H1 (cell line): ENCODE measurements around the gene GLIS2. TPM values are rescaled to one million over a fixed set of nuclear protein-coding genes. Genes with fewer than 3 reads are reported as not detected.

Experiments used
- CTCF ChIA-PET: fragments of 300-600 bp; sonication (Branson Sonifier 250); formaldehyde crosslinking; loops from one replicate; lab custom pipeline; 2021; ENCODE audit not compliant: partially characterized antibody; lab: Charles Lee
- POLR2A ChIA-PET: fragments of 300-600 bp; sonication (Branson Sonifier 250); formaldehyde crosslinking; loops from one replicate; lab custom pipeline; 2021; ENCODE audit warnings: inconsistent platforms; ENCODE audit not compliant: partially characterized antibody; lab: Charles Lee
- DNase-seq, 2 experiments: peaks; one replicate each; pipeline versions ENCODE4 v3.0.0 to v3.0.0-alpha.2; 2010 to 2022; ENCODE audit warnings: low spot score in 2 of 2, low read depth in 1 of 2, mixed read lengths in 1 of 2
- FAIRE-seq: peaks from 2 replicates; lab custom pipeline; 2011; peaks lifted over from hg19 to GRCh38; lab: Jason Lieb, UNC
- H2AFZ ChIP-seq: 2 replicates; pipeline ENCODE4 v1.8.1; 2012; ENCODE audit warnings: low read length, inconsistent platforms
- H2AK5ac ChIP-seq: 2 replicates; pipeline ENCODE4 v1.6.1; 2013; ENCODE audit warnings: low read depth, low read length
- H2BK120ac ChIP-seq: replicated peaks from 2 replicates; pipeline ENCODE3; 2013; ENCODE audit warnings: low read depth, low read length, inconsistent platforms
- H2BK12ac ChIP-seq: 2 replicates; pipeline ENCODE4 v1.6.1; 2013; ENCODE audit warnings: low read depth, low read length
- H2BK15ac ChIP-seq: 2 replicates; pipeline ENCODE4 v1.6.1; 2013; ENCODE audit warnings: low read length
- H2BK20ac ChIP-seq: 2 replicates; pipeline ENCODE4 v1.6.1; 2013; ENCODE audit warnings: low read length
- H2BK5ac ChIP-seq: 2 replicates; pipeline ENCODE4 v1.6.1; 2013; ENCODE audit warnings: low read depth, low read length
- H3K14ac ChIP-seq: 2 replicates; pipeline ENCODE4 v1.6.1; 2013; ENCODE audit warnings: inconsistent platforms; ENCODE audit not compliant: insufficient read length
- H3K18ac ChIP-seq: 2 replicates; pipeline ENCODE4 v1.6.1; 2013; ENCODE audit warnings: low read length; ENCODE audit errors: extremely low read depth
- H3K23ac ChIP-seq: 2 replicates; pipeline ENCODE4 v1.6.1; 2013; ENCODE audit warnings: inconsistent platforms; ENCODE audit not compliant: insufficient read length
- H3K23me2 ChIP-seq: 2 replicates; pipeline ENCODE4 v1.6.1; 2013; ENCODE audit warnings: low read depth, low read length
- H3K27ac ChIP-seq: 2 replicates; pipeline ENCODE4 v1.6.1; 2011; ENCODE audit warnings: low read depth, low read length, inconsistent platforms
- H3K27me3 ChIP-seq, 4 experiments: replicated peaks in 1 of 4; 1 replicate in 1 of 4; 2 replicates in 3 of 4; pipeline versions ENCODE4 v1.6.1 to v1.8.1; 2011 to 2013; ENCODE audit warnings: low read length in 3 of 4, mild to moderate bottlenecking in 3 of 4, inconsistent platforms in 2 of 4, mixed read lengths in 2 of 4, moderate library complexity in 1 of 4; ENCODE audit not compliant: control insufficient read depth in 3 of 4, insufficient read depth in 3 of 4; ENCODE audit errors: extremely low read depth in 1 of 4
- H3K36me3 ChIP-seq, 4 experiments: 2 replicates each; pipeline versions ENCODE4 v1.6.1 to v1.8.1; 2011 to 2013; ENCODE audit warnings: mild to moderate bottlenecking in 4 of 4, low read length in 3 of 4, moderate library complexity in 2 of 4, control low read depth in 1 of 4, inconsistent platforms in 1 of 4; ENCODE audit not compliant: insufficient read depth in 4 of 4, control insufficient read depth in 2 of 4
- H3K4ac ChIP-seq: replicated peaks from 2 replicates; pipeline ENCODE3; 2013; ENCODE audit warnings: low read length, low read depth, mixed read lengths, inconsistent platforms; ENCODE audit not compliant: insufficient read length
- H3K4me1 ChIP-seq, 4 experiments: replicated peaks in 1 of 4; 1 replicate in 1 of 4; 2 replicates in 3 of 4; pipeline versions ENCODE4 v1.6.1 to v1.8.1; 2011 to 2013; ENCODE audit warnings: low read length in 3 of 4, inconsistent platforms in 2 of 4, mixed read lengths in 1 of 4; ENCODE audit not compliant: insufficient read depth in 4 of 4, control insufficient read depth in 3 of 4
- H3K4me2 ChIP-seq, 2 experiments: 2 replicates each; pipeline versions ENCODE4 v1.6.1 to v1.8.1; 2011 to 2013; ENCODE audit warnings: low read depth in 2 of 2, low read length in 2 of 2, control low read depth in 1 of 2, inconsistent platforms in 1 of 2, mild to moderate bottlenecking in 1 of 2; ENCODE audit not compliant: insufficient read depth in 1 of 2
- H3K4me3 ChIP-seq, 4 experiments: fragments of 200-600, 300-600 bp in 1 of 4; sonication (generic), shearing (Covaris generic), sonication (Bioruptor Twin) in 1 of 4; 2 replicates each; pipeline versions ENCODE4 v1.5.1 to v1.8.1; 2011 to 2016; ENCODE audit warnings: low read length in 4 of 4, low read depth in 3 of 4, control low read depth in 2 of 4, inconsistent platforms in 2 of 4, mild to moderate bottlenecking in 2 of 4, mixed read lengths in 1 of 4, moderate library complexity in 1 of 4; ENCODE audit not compliant: insufficient read depth in 2 of 4; ENCODE audit errors: extremely low read depth in 1 of 4
- H3K56ac ChIP-seq: replicated peaks from 2 replicates; pipeline ENCODE3; 2013; ENCODE audit warnings: low read depth, mild to moderate bottlenecking, mixed read lengths, low read length, inconsistent platforms; ENCODE audit not compliant: insufficient read length
- H3K79me1 ChIP-seq: 2 replicates; pipeline ENCODE4 v1.6.1; 2013; ENCODE audit warnings: low read depth, low read length, control low read depth
- H3K79me2 ChIP-seq, 2 experiments: 2 replicates each; pipeline versions ENCODE4 v1.6.1 to v1.8.1; 2012 to 2013; ENCODE audit warnings: low read length in 2 of 2, mild to moderate bottlenecking in 2 of 2, inconsistent platforms in 1 of 2; ENCODE audit not compliant: insufficient read depth in 2 of 2, control insufficient read depth in 1 of 2
- H3K9ac ChIP-seq, 4 experiments: replicated peaks in 1 of 4; 1 replicate in 1 of 4; 2 replicates in 3 of 4; pipeline versions ENCODE4 v1.6.1 to v1.8.1; 2011 to 2013; ENCODE audit warnings: low read depth in 3 of 4, low read length in 3 of 4, control low read depth in 2 of 4, mild to moderate bottlenecking in 2 of 4, moderate library complexity in 2 of 4, inconsistent platforms in 1 of 4; ENCODE audit errors: extremely low read depth in 1 of 4
- H3K9me3 ChIP-seq, 2 experiments: 2 replicates each; pipeline versions ENCODE4 v1.6.1 to v1.8.1; 2012 to 2013; ENCODE audit warnings: mild to moderate bottlenecking in 2 of 2, moderate library complexity in 2 of 2, control low read depth in 1 of 2, inconsistent platforms in 1 of 2, low read depth in 1 of 2, low read length in 1 of 2, mixed read lengths in 1 of 2; ENCODE audit not compliant: insufficient read depth in 2 of 2
- H4K20me1 ChIP-seq, 2 experiments: replicated peaks in 1 of 2; 2 replicates each; pipeline versions ENCODE3 to v1.8.1; 2011 to 2013; ENCODE audit warnings: inconsistent platforms in 2 of 2, low read length in 2 of 2, mild to moderate bottlenecking in 1 of 2; ENCODE audit not compliant: insufficient read depth in 2 of 2, control insufficient read depth in 1 of 2
- H4K5ac ChIP-seq: 2 replicates; pipeline ENCODE4 v1.6.1; 2013; ENCODE audit warnings: low read length, low read depth, mixed read lengths, inconsistent platforms; ENCODE audit not compliant: insufficient read length
- H4K8ac ChIP-seq: 2 replicates; pipeline ENCODE4 v1.8.0; 2013; ENCODE audit warnings: mild to moderate bottlenecking, moderate library complexity, low read length, inconsistent platforms; ENCODE audit not compliant: insufficient read depth; ENCODE audit errors: extremely low read depth
- H4K91ac ChIP-seq: replicated peaks from 2 replicates; pipeline ENCODE3; 2013; ENCODE audit warnings: low read length, mixed read lengths, inconsistent platforms; ENCODE audit not compliant: insufficient read length
- EGR1 ChIP-seq: IDR thresholded peaks from 2 replicates; pipeline ENCODE4 v1.6.1; 2011; ENCODE audit warnings: low read depth, low read length, borderline replicate concordance
- MAX ChIP-seq: IDR thresholded peaks from 2 replicates; pipeline ENCODE4 v1.6.1; 2012; ENCODE audit warnings: inconsistent platforms
- POLR2AphosphoS5 ChIP-seq: IDR thresholded peaks from 2 replicates; pipeline ENCODE4 v1.6.1; 2011; ENCODE audit warnings: low read depth, low read length
- TEAD4 ChIP-seq: IDR thresholded peaks from 2 replicates; pipeline ENCODE4 v1.6.1; 2012; ENCODE audit warnings: low read depth, low read length, inconsistent platforms, mixed read lengths
- WGBS, 2 experiments: shearing (Covaris generic) in 1 of 2; methylation state at CpG; one replicate each; pipeline versions ENCODE4 v1.1.6 to v1.1.7; 2013 to 2015; ENCODE audit warnings: low lambda C conversion rate in 2 of 2, mixed read lengths in 2 of 2, inconsistent platforms in 1 of 2, low coverage in 1 of 2, missing lambda C conversion rate in 1 of 2; ENCODE audit not compliant: insufficient replicate concordance in 2 of 2, insufficient coverage in 1 of 2, insufficient read length in 1 of 2; ENCODE audit errors: extremely low coverage in 1 of 2, missing lambda C conversion rate in 1 of 2; 5-methylcytosine and 5-hydroxymethylcytosine counted together
- polyA plus RNA-seq, 7 experiments: library from polyadenylated mRNA; depleted of rRNA in 3 of 7; stranded (reverse) in 5 of 7; unstranded in 2 of 7; fragments of >200 nt in 5 of 7; fragments of 200-250 nt in 2 of 7; gene quantifications; 1 replicate in 5 of 7; 2 replicates in 1 of 7; 4 replicates in 1 of 7; pipeline versions ENCODE4 v1.2.1 to v1.2.3, GENCODE V29; 2011 to 2013; ENCODE audit warnings: missing spikeins in 2 of 7, mixed read lengths in 2 of 7
- total RNA-seq: library from RNA; stranded (reverse); fragmentation: NEBNext Ultra II Directional; extraction: Animal tissue kit (Norgen Biotek cat#: 25700); gene quantifications from 2 replicates; pipeline ENCODE4 v1.2.1, GENCODE V29; 2021
- TF ChIP-seq, protein P1 (sequence below): IDR thresholded peaks from 2 replicates; pipeline ENCODE4 v1.6.1; 2012; ENCODE audit warnings: inconsistent platforms

Gene GLIS2
- total and polyA plus RNA-seq, 2 of the 8 experiments (the other 6 are each of a cell fraction or from before 2014, with no cell fraction given) = 4.3 to 17.4 TPM

GRCh38 chr16:4373909-4374742 lies 58.3 kb downstream of the GLIS2 start:
- Histone ChIP-seq H3K4ac (peak overlapping the region; percentile 27), H2BK12ac (peak overlapping the region; percentile 84; the same call in 1 of the 2 replicates), H2BK15ac (peak overlapping the region; percentile 81; the same call in 1 of the 2 replicates), H3K4me2 (peak overlapping the region; percentile 87 to 90), H3K4me1 (peaks cover 4 to 64% (median 55%) of the 10 kb centered on the region in 4 experiments), H3K18ac (peak overlapping the region; percentile 98), H3K79me2 (peaks cover 0 to 11% of the 10 kb centered on the region in 2 experiments; a peak in 1 of 4 replicates), H3K23ac (no peak overlapping the region), H3K14ac (no peak overlapping the region), H3K9me3 (no peaks in the 10 kb centered on the region), H2AFZ (no peak overlapping the region), H2BK5ac (peak overlapping the region; percentile 78; the same call in 1 of the 2 replicates), H2AK5ac (peak overlapping the region; percentile 56; the same call in 1 of the 2 replicates), H3K56ac (no peak overlapping the region), H4K5ac (peak overlapping the region; percentile 48), H3K4me3 (peak overlapping the region in 2 of 4 experiments; percentile 57 to 78; a peak in 5 of 8 replicates), H3K27me3 (peaks cover 0 to 3% (median under 1%) of the 10 kb centered on the region in 4 experiments; a peak in 2 of 7 replicates), H4K20me1 (peaks cover 6 to 21% of the 10 kb centered on the region in 2 experiments), H4K8ac (peak overlapping the region; percentile 22; the same call in 1 of the 2 replicates), H3K27ac (no peak overlapping the region), H4K91ac (no peak overlapping the region), H3K79me1 (peaks cover 4% of the 10 kb centered on the region), H2BK120ac (peak overlapping the region; percentile 50), H3K9ac (peak overlapping the region in 2 of 4 experiments; percentile 9 to 29; a peak in 1 of 7 replicates), H3K36me3 (no peaks in the 10 kb centered on the region), H2BK20ac (no peak overlapping the region), H3K23me2 (peaks cover 6% of the 10 kb centered on the region; the same call in 1 of the 2 replicates)
- POLR2A ChIA-PET = interaction anchor here (0.6 to 11.7 kb wide), 12 partner anchors 9 to 102 kb away, joined by 3 to 223 read pairs (median 6); partner anchors contain the start of gene PAM16
- DNase-seq (no peak), FAIRE-seq (no peak)
- CTCF ChIA-PET = interaction anchor here (0.6 to 24.8 kb wide), 16 partner anchors 9 to 583 kb away, joined by 3 to 659 read pairs (median 4); partner anchors contain the start of gene PAM16
- WGBS, 2 experiments = 20% methylated on average over 23 of the region's 30 CpGs; no CpG with 5 or more reads in 1 of the 2 experiments
- TF ChIP-seq POLR2AphosphoS5 (peak; percentile 29; the same call in 1 of the 2 replicates), MAX (no peak), EGR1 (peak; percentile 70; the same call in 1 of the 2 replicates), TEAD4 (peak; percentile 75; the same call in 1 of the 2 replicates)
- TF ChIP-seq, protein P1, sequence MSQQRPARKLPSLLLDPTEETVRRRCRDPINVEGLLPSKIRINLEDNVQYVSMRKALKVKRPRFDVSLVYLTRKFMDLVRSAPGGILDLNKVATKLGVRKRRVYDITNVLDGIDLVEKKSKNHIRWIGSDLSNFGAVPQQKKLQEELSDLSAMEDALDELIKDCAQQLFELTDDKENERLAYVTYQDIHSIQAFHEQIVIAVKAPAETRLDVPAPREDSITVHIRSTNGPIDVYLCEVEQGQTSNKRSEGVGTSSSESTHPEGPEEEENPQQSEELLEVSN = peak; percentile 76
